ENCODE results near the gene ALB.

The ALB gene

DNA sequence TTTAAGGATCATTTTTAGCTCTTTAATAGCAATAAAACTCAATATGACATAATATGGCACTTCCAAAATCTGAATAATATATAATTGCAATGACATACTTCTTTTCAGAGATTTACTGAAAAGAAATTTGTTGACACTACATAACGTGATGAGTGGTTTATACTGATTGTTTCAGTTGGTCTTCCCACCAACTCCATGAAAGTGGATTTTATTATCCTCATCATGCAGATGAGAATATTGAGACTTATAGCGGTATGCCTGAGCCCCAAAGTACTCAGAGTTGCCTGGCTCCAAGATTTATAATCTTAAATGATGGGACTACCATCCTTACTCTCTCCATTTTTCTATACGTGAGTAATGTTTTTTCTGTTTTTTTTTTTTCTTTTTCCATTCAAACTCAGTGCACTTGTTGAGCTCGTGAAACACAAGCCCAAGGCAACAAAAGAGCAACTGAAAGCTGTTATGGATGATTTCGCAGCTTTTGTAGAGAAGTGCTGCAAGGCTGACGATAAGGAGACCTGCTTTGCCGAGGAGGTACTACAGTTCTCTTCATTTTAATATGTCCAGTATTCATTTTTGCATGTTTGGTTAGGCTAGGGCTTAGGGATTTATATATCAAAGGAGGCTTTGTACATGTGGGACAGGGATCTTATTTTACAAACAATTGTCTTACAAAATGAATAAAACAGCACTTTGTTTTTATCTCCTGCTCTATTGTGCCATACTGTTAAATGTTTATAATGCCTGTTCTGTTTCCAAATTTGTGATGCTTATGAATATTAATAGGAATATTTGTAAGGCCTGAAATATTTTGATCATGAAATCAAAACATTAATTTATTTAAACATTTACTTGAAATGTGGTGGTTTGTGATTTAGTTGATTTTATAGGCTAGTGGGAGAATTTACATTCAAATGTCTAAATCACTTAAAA is 15.3 kb downstream of the ALB start:
- no peak for DNase-seq (ENCODE audit: low read depth)
- TF ChIP-seq, protein P1, sequence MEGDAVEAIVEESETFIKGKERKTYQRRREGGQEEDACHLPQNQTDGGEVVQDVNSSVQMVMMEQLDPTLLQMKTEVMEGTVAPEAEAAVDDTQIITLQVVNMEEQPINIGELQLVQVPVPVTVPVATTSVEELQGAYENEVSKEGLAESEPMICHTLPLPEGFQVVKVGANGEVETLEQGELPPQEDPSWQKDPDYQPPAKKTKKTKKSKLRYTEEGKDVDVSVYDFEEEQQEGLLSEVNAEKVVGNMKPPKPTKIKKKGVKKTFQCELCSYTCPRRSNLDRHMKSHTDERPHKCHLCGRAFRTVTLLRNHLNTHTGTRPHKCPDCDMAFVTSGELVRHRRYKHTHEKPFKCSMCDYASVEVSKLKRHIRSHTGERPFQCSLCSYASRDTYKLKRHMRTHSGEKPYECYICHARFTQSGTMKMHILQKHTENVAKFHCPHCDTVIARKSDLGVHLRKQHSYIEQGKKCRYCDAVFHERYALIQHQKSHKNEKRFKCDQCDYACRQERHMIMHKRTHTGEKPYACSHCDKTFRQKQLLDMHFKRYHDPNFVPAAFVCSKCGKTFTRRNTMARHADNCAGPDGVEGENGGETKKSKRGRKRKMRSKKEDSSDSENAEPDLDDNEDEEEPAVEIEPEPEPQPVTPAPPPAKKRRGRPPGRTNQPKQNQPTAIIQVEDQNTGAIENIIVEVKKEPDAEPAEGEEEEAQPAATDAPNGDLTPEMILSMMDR (IDR thresholded peaks at IDR 0.05; ENCODE audit: insufficient read depth, low read depth, low read length, missing control alignments): no peak
- no peak overlapping the region for H3K4me3 ChIP-seq (ENCODE audit: low read depth, low read length)

DNA sequence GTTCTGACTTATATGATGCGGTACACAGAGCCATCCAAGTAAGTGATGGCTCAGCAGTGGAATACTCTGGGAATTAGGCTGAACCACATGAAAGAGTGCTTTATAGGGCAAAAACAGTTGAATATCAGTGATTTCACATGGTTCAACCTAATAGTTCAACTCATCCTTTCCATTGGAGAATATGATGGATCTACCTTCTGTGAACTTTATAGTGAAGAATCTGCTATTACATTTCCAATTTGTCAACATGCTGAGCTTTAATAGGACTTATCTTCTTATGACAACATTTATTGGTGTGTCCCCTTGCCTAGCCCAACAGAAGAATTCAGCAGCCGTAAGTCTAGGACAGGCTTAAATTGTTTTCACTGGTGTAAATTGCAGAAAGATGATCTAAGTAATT is 16.5 kb downstream of the ALB start:
- TF ChIP-seq, protein P1 (IDR thresholded peaks at IDR 0.05; ENCODE audit: insufficient read depth, low read depth, low read length, missing control alignments): no peak
- no peak overlapping the region for H3K4me3 ChIP-seq (ENCODE audit: low read depth, low read length)
- no peak for DNase-seq (ENCODE audit: low read depth)

GRCh38 chr4:73421708-73422457 is 17.8 kb downstream of the ALB start:
- TF ChIP-seq, protein P1 (IDR thresholded peaks at IDR 0.05; ENCODE audit: insufficient read depth, low read depth, low read length, missing control alignments): no peak
- DNase-seq (ENCODE audit: low read depth): no peak
- H3K4me3 ChIP-seq (ENCODE audit: low read depth, low read length): no peak overlapping the region

- DNase-seq (ENCODE audit: low read depth): no peak
- TF ChIP-seq, protein P1 (IDR thresholded peaks at IDR 0.05; ENCODE audit: insufficient read depth, low read depth, low read length, missing control alignments): no peak
Measured at GRCh38 chr4:73422458-73422752, 18.3 kb downstream of the ALB start.

DNA sequence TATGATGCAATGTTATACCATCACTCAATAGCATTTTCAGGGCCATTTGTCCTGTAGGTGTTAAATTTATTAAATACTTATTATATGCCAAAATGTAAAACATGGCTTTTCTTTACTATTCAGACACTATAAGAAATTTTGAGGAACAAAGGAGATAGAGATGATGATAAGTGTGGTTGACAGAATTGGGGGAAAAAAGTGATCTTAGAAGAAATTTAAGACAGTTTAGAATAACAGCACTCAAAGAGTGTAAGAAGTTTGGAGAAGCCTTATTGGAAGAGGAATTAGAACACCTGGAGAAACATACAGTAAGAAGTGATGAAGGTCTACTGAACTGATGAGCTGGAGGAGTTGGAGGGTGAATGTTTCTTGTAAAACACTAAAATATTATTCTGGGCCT is 19.1 kb downstream of the ALB start:
- TF ChIP-seq, protein P1 (IDR thresholded peaks at IDR 0.05; ENCODE audit: insufficient read depth, low read depth, low read length, missing control alignments): no peak
- H3K4me3 ChIP-seq (ENCODE audit: low read depth, low read length): no peak overlapping the region
- no peak for DNase-seq (ENCODE audit: low read depth)

More at GRCh38 chr4:73422458-73422752, 18.3 kb downstream of the ALB start:
- no peak overlapping the region for H3K4me3 ChIP-seq (ENCODE audit: low read depth, low read length)

- no peak overlapping the region for H3K4me3 ChIP-seq (ENCODE audit: low read depth, low read length)
- DNase-seq (ENCODE audit: low read depth): no peak
- TF ChIP-seq, protein P1 (IDR thresholded peaks at IDR 0.05; ENCODE audit: insufficient read depth, low read depth, low read length, missing control alignments): no peak
Measured at GRCh38 chr4:73426666-73427065, 22.6 kb downstream of the ALB start.

All from GM12865 (cell line).